Keratinocyte (primary cell): ENCODE measurements around the gene ACTR2.

Experiments
- CTCF ChIP-seq, 3 experiments: IDR thresholded peaks in 1 of 3; conservative IDR thresholded peaks in 1 of 3; optimal IDR thresholded peaks in 1 of 3; 2 replicates in 2 of 3; 3 replicates in 1 of 3; pipeline versions ENCODE3 to v1.5.1; 2011; ENCODE audit warnings: low read length in 3 of 3, mild to moderate bottlenecking in 3 of 3, moderate library complexity in 2 of 3, control low read depth in 1 of 3, inconsistent platforms in 1 of 3; ENCODE audit not compliant: insufficient read depth in 2 of 3; ENCODE audit errors: extremely low read depth in 1 of 3
- EZH2 ChIP-seq: IDR thresholded peaks from one replicate; pipeline ENCODE4 v1.6.1; 2012; ENCODE audit warnings: inconsistent platforms, mild to moderate bottlenecking, low read length, moderate library complexity

- TF ChIP-seq CTCF (optimal IDR thresholded peaks at IDR 0.05 in 1 of 3, IDR thresholded peaks at IDR 0.05 in 1 of 3, conservative IDR thresholded peaks at IDR 0.05 in 1 of 3; ENCODE audit: extremely low read depth in 1 of 3, insufficient read depth in 2 of 3, low read length in 3 of 3) (no peak), EZH2 (no peak)
These were observed 83.4 kb downstream of the ACTR2 start for GRCh38 chr2:65311049-65311448.
